DOHH2 (cell line): Measurements from ENCODE around the gene CBLC.

Experiments used
- CTCF ChIP-seq: fragments of 200-600 bp; sonication (generic); IDR thresholded peaks from one replicate; pipeline ENCODE4 v1.5.1; 2014; ENCODE audit warnings: antibody characterized with exemption, mild to moderate bottlenecking, low read depth, low read length; ENCODE audit not compliant: poor library complexity, severe bottlenecking
- EZH2phosphoT487 ChIP-seq: fragments of 200-600 bp; sonication (generic); IDR thresholded peaks from 2 replicates; pipeline ENCODE4 v1.6.1; 2017; ENCODE audit warnings: borderline replicate concordance, mild to moderate bottlenecking, antibody characterized with exemption, low read length, moderate library complexity, mixed read lengths

GRCh38 chr19:44788971-44789370, 11.3 kb downstream of the CBLC start:
- TF ChIP-seq CTCF (no peak), EZH2phosphoT487 (no peak)
